Measurements from ENCODE around the gene PPIL3.
"Not testable (repeated sequence)": the region's sequence is repeated elsewhere in the genome, so short reads cannot be mapped to it uniquely, and the experiment has no call there.

GRCh38 chr2:200881715-200882249 lies 7.1 kb downstream of the PPIL3 start:
- not testable (repeated sequence) for TF ChIP-seq POLR2A, CTCF, POLR2AphosphoS5 (IDR thresholded peaks at IDR 0.05)

Measured in breast epithelium (tissue), 3 donors.